ENCODE results near the gene MCF2. TPM values are rescaled to one million over a fixed set of nuclear protein-coding genes. Genes with fewer than 3 reads are reported as not detected.

MCF2 gene
- polyA plus RNA-seq, 1 donor from 2014 or later: 16.0 TPM

DNA sequence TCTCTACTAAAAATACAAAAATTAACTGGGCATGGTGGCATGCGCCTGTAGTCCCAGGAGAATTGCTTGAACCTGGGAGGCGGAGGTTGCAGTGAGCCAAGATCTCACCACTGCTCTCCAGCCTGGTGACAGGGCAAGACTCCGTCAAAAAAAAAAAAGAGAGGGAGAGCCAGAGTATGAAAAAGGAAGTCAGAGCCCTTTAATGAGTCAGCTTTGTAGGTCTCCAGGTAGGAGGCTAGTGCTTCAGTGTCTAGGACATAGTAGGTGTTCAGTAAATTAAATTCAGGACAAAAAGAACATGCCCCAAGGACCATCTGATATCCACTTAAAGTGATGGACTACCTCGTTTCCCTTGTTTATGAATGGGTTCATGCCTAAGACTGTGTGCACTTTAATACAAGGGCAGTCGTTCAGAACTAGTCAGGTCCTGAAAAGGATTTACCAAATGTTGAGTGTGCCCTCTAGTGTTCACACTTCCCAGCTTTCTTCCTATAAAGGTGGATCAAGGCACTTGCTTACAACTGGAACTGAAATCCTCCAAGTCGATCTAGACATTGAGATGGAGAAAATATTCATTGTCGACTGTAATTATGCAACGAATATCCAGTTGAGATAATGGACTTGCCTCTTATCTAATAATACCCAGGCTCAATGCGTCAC, 148.5 kb downstream of the MCF2 start:
- Histone ChIP-seq H3K4me3 (ENCODE audit: low read length) (no peak overlapping the region), H3K27me3 (ENCODE audit: insufficient read depth, low read depth, low read length) (no peaks in the 10 kb centered on the region)

DNA sequence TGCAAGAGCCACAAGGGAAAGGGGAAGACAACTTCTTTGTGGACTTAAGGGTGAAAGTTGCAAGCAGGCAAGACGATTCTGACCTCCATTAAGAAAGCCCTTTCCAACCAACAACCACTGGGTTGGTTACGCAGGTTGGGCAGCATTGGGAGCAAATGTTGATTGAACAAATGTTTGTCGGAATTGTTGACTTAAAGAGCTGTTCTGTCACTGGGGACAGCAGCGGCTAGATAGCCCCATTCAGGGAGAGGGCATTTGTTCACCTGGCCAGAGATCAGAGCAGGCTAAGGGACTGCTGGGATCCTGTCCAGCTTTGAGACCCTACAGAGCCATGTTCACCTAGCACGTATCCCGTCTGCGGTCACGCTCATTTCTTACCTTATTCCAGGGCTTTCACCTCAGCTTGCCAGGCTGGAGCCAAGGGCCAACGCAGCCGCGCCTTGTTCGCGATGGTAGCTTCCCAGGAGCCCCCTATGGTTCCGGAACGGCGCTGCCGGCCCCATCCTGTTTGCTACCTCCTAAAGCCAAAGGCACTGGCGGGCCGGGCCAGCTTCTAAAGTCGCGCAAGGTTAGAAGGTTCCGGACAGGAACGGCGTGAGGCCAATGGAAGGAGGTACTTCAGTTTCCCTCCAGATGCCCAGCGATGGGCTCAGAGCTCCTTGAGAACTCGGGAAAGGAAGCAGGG, 152.8 kb downstream of the MCF2 start:
- no peaks in the 10 kb centered on the region for H3F3A ChIP-seq (ENCODE audit: insufficient read depth, low read length, poor library complexity, severe bottlenecking)
- no peaks in the 10 kb centered on the region for H3K27me3 ChIP-seq (ENCODE audit: insufficient read depth, low read depth, low read length)
- H3K9me2 ChIP-seq (ENCODE audit: insufficient read depth, low read length): no peaks in the 10 kb centered on the region
- no peaks in the 10 kb centered on the region for H3K9me3 ChIP-seq (ENCODE audit: low read length)
- no peak for TF ChIP-seq TAF1 (IDR thresholded peaks at IDR 0.05; ENCODE audit: low read depth)
- H3K36me3 ChIP-seq (ENCODE audit: insufficient read depth, low read length): no peaks in the 10 kb centered on the region
- no peak overlapping the region for H3K27ac ChIP-seq (ENCODE audit: low read length)
- H2AFZ ChIP-seq (ENCODE audit: low read depth, low read length): no peak overlapping the region
- no peaks in the 10 kb centered on the region for H3K79me2 ChIP-seq (replicated peaks; ENCODE audit: insufficient read depth, low read length)
- no peak overlapping the region for H3K4me2 ChIP-seq (ENCODE audit: low read length)
- H4K20me1 ChIP-seq (ENCODE audit: insufficient read depth): no peaks in the 10 kb centered on the region
- H3K9ac ChIP-seq (ENCODE audit: low read length): no peak overlapping the region
- no peak overlapping the region for H3K4me3 ChIP-seq (ENCODE audit: low read length)

More for the DNA sequence above, 148.5 kb downstream of the MCF2 start:
- Histone ChIP-seq H3K9me3 (ENCODE audit: low read length) (no peaks in the 10 kb centered on the region), H3K36me3 (ENCODE audit: insufficient read depth, low read length) (no peaks in the 10 kb centered on the region), H3K9me2 (ENCODE audit: insufficient read depth, low read length) (no peaks in the 10 kb centered on the region), H3K79me2 (replicated peaks; ENCODE audit: insufficient read depth, low read length) (no peaks in the 10 kb centered on the region), H2AFZ (ENCODE audit: low read depth, low read length) (no peak overlapping the region), H3F3A (ENCODE audit: insufficient read depth, low read length, poor library complexity, severe bottlenecking) (no peaks in the 10 kb centered on the region), H3K4me2 (ENCODE audit: low read length) (no peak overlapping the region), H4K20me1 (ENCODE audit: insufficient read depth) (no peaks in the 10 kb centered on the region), H3K9ac (ENCODE audit: low read length) (no peak overlapping the region), H3K27ac (ENCODE audit: low read length) (no peak overlapping the region)
- peak; percentile 75 for TF ChIP-seq SMC3 (conservative IDR thresholded peaks at IDR 0.05; ENCODE audit: poor library complexity)
- TF ChIP-seq MXI1 (conservative IDR thresholded peaks at IDR 0.05; ENCODE audit: poor library complexity, severe bottlenecking): no peak
- TF ChIP-seq, protein P1, sequence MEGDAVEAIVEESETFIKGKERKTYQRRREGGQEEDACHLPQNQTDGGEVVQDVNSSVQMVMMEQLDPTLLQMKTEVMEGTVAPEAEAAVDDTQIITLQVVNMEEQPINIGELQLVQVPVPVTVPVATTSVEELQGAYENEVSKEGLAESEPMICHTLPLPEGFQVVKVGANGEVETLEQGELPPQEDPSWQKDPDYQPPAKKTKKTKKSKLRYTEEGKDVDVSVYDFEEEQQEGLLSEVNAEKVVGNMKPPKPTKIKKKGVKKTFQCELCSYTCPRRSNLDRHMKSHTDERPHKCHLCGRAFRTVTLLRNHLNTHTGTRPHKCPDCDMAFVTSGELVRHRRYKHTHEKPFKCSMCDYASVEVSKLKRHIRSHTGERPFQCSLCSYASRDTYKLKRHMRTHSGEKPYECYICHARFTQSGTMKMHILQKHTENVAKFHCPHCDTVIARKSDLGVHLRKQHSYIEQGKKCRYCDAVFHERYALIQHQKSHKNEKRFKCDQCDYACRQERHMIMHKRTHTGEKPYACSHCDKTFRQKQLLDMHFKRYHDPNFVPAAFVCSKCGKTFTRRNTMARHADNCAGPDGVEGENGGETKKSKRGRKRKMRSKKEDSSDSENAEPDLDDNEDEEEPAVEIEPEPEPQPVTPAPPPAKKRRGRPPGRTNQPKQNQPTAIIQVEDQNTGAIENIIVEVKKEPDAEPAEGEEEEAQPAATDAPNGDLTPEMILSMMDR (IDR thresholded peaks at IDR 0.05; ENCODE audit: poor library complexity, severe bottlenecking): peak; percentile 70
- TF ChIP-seq EP300 (conservative IDR thresholded peaks at IDR 0.05; ENCODE audit: poor library complexity, severe bottlenecking): no peak
- TF ChIP-seq, protein P2, sequence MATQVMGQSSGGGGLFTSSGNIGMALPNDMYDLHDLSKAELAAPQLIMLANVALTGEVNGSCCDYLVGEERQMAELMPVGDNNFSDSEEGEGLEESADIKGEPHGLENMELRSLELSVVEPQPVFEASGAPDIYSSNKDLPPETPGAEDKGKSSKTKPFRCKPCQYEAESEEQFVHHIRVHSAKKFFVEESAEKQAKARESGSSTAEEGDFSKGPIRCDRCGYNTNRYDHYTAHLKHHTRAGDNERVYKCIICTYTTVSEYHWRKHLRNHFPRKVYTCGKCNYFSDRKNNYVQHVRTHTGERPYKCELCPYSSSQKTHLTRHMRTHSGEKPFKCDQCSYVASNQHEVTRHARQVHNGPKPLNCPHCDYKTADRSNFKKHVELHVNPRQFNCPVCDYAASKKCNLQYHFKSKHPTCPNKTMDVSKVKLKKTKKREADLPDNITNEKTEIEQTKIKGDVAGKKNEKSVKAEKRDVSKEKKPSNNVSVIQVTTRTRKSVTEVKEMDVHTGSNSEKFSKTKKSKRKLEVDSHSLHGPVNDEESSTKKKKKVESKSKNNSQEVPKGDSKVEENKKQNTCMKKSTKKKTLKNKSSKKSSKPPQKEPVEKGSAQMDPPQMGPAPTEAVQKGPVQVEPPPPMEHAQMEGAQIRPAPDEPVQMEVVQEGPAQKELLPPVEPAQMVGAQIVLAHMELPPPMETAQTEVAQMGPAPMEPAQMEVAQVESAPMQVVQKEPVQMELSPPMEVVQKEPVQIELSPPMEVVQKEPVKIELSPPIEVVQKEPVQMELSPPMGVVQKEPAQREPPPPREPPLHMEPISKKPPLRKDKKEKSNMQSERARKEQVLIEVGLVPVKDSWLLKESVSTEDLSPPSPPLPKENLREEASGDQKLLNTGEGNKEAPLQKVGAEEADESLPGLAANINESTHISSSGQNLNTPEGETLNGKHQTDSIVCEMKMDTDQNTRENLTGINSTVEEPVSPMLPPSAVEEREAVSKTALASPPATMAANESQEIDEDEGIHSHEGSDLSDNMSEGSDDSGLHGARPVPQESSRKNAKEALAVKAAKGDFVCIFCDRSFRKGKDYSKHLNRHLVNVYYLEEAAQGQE (IDR thresholded peaks at IDR 0.05; ENCODE audit: borderline replicate concordance): no peak
- TF ChIP-seq EZH2 (IDR thresholded peaks at IDR 0.05; ENCODE audit: borderline replicate concordance, insufficient read depth, low read length, poor library complexity, severe bottlenecking): no peak
- TF ChIP-seq POLR2AphosphoS5 (IDR thresholded peaks at IDR 0.05): no peak
- peak; percentile 74 for TF ChIP-seq RAD21 (conservative IDR thresholded peaks at IDR 0.05)
- TF ChIP-seq TAF1 (IDR thresholded peaks at IDR 0.05; ENCODE audit: low read depth): no peak
